GM08714 (cell line): ENCODE measurements around the gene SEMA3C.

Source experiments
- H3K4me3 ChIP-seq: fragments of 200-500 bp; sonication (Bioruptor generic); 2 replicates; pipeline ENCODE4 v1.5.1; 2014; ENCODE audit warnings: mild to moderate bottlenecking, low read length, inconsistent platforms
- ZNF274 ChIP-seq: IDR thresholded peaks from 2 replicates; pipeline ENCODE4 v1.6.1; 2012; ENCODE audit warnings: mild to moderate bottlenecking, low read depth, low read length

SEMA3C gene

GRCh38 chr7:80918909-80919721 is at the start of gene SEMA3C:
SEMA3C (minus strand) TSS chr7:80919051; CDS start chr7:80916781, 2,270 bp downstream.
- peak within 1 kb of the TSS; percentile 64 for H3K4me3 ChIP-seq
- TF ChIP-seq ZNF274, result no peak

- no peak overlapping the region for H3K4me3 ChIP-seq
- TF ChIP-seq ZNF274, result no peak
Measured at GRCh38 chr7:80968606-80969005, 49.8 kb upstream of the SEMA3C start.

- no peak for TF ChIP-seq ZNF274
- no peak overlapping the region for H3K4me3 ChIP-seq
Measured at GRCh38 chr7:80967917-80968297, 49.1 kb upstream of the SEMA3C start.

GRCh38 chr7:80967071-80967916 is 48.4 kb upstream of the SEMA3C start:
- no peak overlapping the region for H3K4me3 ChIP-seq
- no peak for TF ChIP-seq ZNF274

GRCh38 chr7:80960244-80960795 is 41.5 kb upstream of the SEMA3C start:
- no peak overlapping the region for H3K4me3 ChIP-seq
- no peak for TF ChIP-seq ZNF274

- no peak for TF ChIP-seq ZNF274
- H3K4me3 ChIP-seq, result no peak overlapping the region
Measured at GRCh38 chr7:80957226-80957777, 38.5 kb upstream of the SEMA3C start.

GRCh38 chr7:80954191-80954590 is 35.3 kb upstream of the SEMA3C start:
- no peak overlapping the region for H3K4me3 ChIP-seq
- no peak for TF ChIP-seq ZNF274

- H3K4me3 ChIP-seq, result no peak overlapping the region
- no peak for TF ChIP-seq ZNF274
Measured at GRCh38 chr7:80950550-80950967, 31.7 kb upstream of the SEMA3C start.

GRCh38 chr7:80949449-80949848 is 30.6 kb upstream of the SEMA3C start:
- H3K4me3 ChIP-seq, result no peak overlapping the region
- TF ChIP-seq ZNF274, result no peak

- TF ChIP-seq ZNF274, result no peak
- no peak overlapping the region for H3K4me3 ChIP-seq
Measured at GRCh38 chr7:80946858-80947257, 28.0 kb upstream of the SEMA3C start.

GRCh38 chr7:80945976-80946375 is 27.1 kb upstream of the SEMA3C start:
- H3K4me3 ChIP-seq, result no peak overlapping the region
- no peak for TF ChIP-seq ZNF274

- no peak for TF ChIP-seq ZNF274
- no peak overlapping the region for H3K4me3 ChIP-seq
Measured at GRCh38 chr7:80943342-80943741, 24.5 kb upstream of the SEMA3C start.

- no peak overlapping the region for H3K4me3 ChIP-seq
- TF ChIP-seq ZNF274, result no peak
Measured at GRCh38 chr7:80942261-80943041, 23.6 kb upstream of the SEMA3C start.
